Duodenal mucosa (tissue), 2 donors: ENCODE results near the gene PAFAH1B2.
"Not testable (repeated sequence)": the region's sequence is repeated elsewhere in the genome, so short reads cannot be mapped to it uniquely, and the experiment has no call there.

ENCODE experiments used
- H3K27ac ChIP-seq: one replicate; pipeline ENCODE4 v1.7.0; 2013; ENCODE audit warnings: low read depth, low read length
- H3K27me3 ChIP-seq, 2 donors: one replicate each; pipeline ENCODE4 v1.7.0; 2013; ENCODE audit warnings: low read length in 2 of 2, control low read depth in 1 of 2; ENCODE audit not compliant: insufficient read depth in 2 of 2, control insufficient read depth in 1 of 2
- H3K36me3 ChIP-seq, 2 donors: one replicate each; pipeline ENCODE4 v1.7.0; 2013; ENCODE audit warnings: low read length in 2 of 2, control low read depth in 1 of 2; ENCODE audit not compliant: insufficient read depth in 2 of 2, control insufficient read depth in 1 of 2
- H3K4me1 ChIP-seq, 2 donors: one replicate each; pipeline ENCODE4 v1.7.0; 2013; ENCODE audit warnings: low read length in 2 of 2, control low read depth in 1 of 2; ENCODE audit not compliant: insufficient read depth in 2 of 2, control insufficient read depth in 1 of 2
- H3K4me3 ChIP-seq, 2 donors: one replicate each; pipeline ENCODE4 v1.7.0; 2013; ENCODE audit warnings: low read length in 2 of 2, low read depth in 1 of 2
- H3K9ac ChIP-seq, 2 donors: one replicate each; pipeline ENCODE4 v1.7.0; 2013; ENCODE audit warnings: low read length in 2 of 2, low read depth in 1 of 2
- H3K9me3 ChIP-seq, 2 donors: one replicate each; pipeline ENCODE4 v1.7.0; 2013; ENCODE audit warnings: low read length in 2 of 2, control low read depth in 1 of 2; ENCODE audit not compliant: control insufficient read depth in 1 of 2

Gene PAFAH1B2

GRCh38 chr11:117100556-117100955, 43.5 kb upstream of the PAFAH1B2 start:
- H3K9me3 ChIP-seq, result no peaks in the 10 kb centered on the region
- no peak overlapping the region for H3K4me3 ChIP-seq
- H3K36me3 ChIP-seq, result no peaks in the 10 kb centered on the region
- no peak overlapping the region for H3K9ac ChIP-seq
- H3K27me3 ChIP-seq, result no peaks in the 10 kb centered on the region
- peaks cover 21 to 30% of the 10 kb centered on the region in 2 donors for H3K4me1 ChIP-seq
- H3K27ac ChIP-seq, result no peak overlapping the region

DNA sequence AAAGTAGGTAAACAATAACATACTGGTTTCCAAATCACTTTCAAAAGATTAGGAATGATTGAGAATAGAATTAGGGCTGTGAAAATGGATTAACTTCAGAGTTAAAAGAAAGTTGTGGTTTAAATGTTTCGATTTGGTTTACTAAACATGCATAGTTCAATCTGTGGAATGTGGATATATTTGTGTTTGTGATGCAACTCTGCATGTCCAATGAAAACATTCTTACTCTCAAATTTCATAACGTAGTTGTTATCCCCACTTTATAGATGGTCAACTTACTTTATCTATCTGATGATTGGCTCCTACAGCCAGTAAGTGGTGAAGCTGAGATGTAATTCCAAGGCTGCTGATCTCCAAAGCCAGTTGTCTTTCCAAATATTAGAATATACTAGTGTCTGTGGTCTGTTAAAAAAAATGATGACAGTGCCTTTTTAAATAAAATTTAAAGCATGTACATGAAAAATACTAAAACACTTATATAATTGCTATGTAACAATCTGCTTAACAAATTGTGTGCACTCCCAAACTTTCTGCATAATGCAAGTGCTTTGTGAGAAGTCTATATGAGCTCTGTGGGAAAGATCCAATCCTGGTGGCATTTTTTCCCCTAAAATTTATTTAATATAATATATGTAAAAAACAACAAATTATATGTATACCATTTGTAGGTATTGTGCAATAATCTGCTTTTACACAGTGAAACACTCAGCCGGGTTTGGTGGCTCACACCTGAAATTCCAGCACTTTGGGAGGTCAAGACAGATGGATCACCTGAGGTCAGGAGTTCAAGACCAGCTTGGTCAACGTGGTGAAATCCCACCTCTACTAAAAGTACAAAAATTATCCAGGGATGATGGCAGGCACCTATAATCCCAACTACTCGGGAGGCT, 36.1 kb upstream of the PAFAH1B2 start:
- H3K9ac ChIP-seq, result no peak overlapping the region
- H3K27ac ChIP-seq, result no peak overlapping the region
- no peaks in the 10 kb centered on the region for H3K4me1 ChIP-seq
- H3K27me3 ChIP-seq, result no peaks in the 10 kb centered on the region
- no peaks in the 10 kb centered on the region for H3K9me3 ChIP-seq
- H3K4me3 ChIP-seq, result no peak overlapping the region
- no peaks in the 10 kb centered on the region for H3K36me3 ChIP-seq

- no peak overlapping the region for H3K27ac ChIP-seq
- H3K9me3 ChIP-seq, result no peaks in the 10 kb centered on the region
- H3K9ac ChIP-seq, result no peak overlapping the region
- H3K27me3 ChIP-seq, result no peaks in the 10 kb centered on the region
- no peaks in the 10 kb centered on the region for H3K4me1 ChIP-seq
- H3K36me3 ChIP-seq, result no peaks in the 10 kb centered on the region
- no peak overlapping the region for H3K4me3 ChIP-seq
These were observed 33.7 kb upstream of the PAFAH1B2 start for GRCh38 chr11:117110294-117110950.

GRCh38 chr11:117112497-117112896, 31.6 kb upstream of the PAFAH1B2 start:
- H3K4me3 ChIP-seq, H3K27ac ChIP-seq, H3K36me3 ChIP-seq, H3K4me1 ChIP-seq, H3K9ac ChIP-seq, H3K27me3 ChIP-seq, H3K9me3 ChIP-seq: not testable (repeated sequence)

GRCh38 chr11:117112939-117113338, 31.1 kb upstream of the PAFAH1B2 start:
- not testable (repeated sequence) for H3K36me3 ChIP-seq, H3K27me3 ChIP-seq, H3K9ac ChIP-seq, H3K4me1 ChIP-seq, H3K9me3 ChIP-seq, H3K4me3 ChIP-seq, H3K27ac ChIP-seq

GRCh38 chr11:117117681-117118080, 26.4 kb upstream of the PAFAH1B2 start:
- H3K4me1 ChIP-seq, result no peaks in the 10 kb centered on the region
- H3K36me3 ChIP-seq, result no peaks in the 10 kb centered on the region
- no peak overlapping the region for H3K27ac ChIP-seq
- no peak overlapping the region for H3K4me3 ChIP-seq
- H3K9me3 ChIP-seq, result no peaks in the 10 kb centered on the region
- no peaks in the 10 kb centered on the region for H3K27me3 ChIP-seq
- H3K9ac ChIP-seq, result no peak overlapping the region

DNA sequence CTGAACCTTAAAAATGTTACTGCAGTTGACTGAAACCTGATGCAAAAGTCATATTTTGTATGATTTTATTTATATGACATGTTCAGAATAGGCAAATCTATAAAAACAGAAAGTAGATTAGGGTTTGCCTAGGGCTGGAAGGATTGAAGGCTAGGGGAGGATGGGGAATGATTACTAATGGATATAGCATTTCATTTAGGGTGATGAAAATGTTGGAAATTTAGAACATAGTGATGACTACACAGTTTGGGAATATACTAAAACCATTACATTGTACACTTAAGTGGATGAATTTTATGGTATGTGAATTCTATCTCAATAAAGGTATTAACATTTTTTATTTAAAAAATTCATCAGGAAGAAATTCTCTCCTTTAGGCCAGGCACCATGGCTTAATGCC, 22.9 kb upstream of the PAFAH1B2 start:
- Histone ChIP-seq H3K27me3 (no peaks in the 10 kb centered on the region), H3K9me3 (no peaks in the 10 kb centered on the region), H3K27ac (no peak overlapping the region), H3K36me3 (no peaks in the 10 kb centered on the region), H3K4me1 (no peaks in the 10 kb centered on the region), H3K9ac (no peak overlapping the region), H3K4me3 (no peak overlapping the region)

GRCh38 chr11:117122556-117122955, 21.5 kb upstream of the PAFAH1B2 start:
- Histone ChIP-seq H3K4me3 (no peak overlapping the region), H3K27me3 (no peaks in the 10 kb centered on the region), H3K9me3 (no peaks in the 10 kb centered on the region), H3K9ac (no peak overlapping the region), H3K36me3 (no peaks in the 10 kb centered on the region), H3K27ac (no peak overlapping the region), H3K4me1 (no peaks in the 10 kb centered on the region)

- H3K9ac ChIP-seq, result no peak overlapping the region
- H3K27ac ChIP-seq, result no peak overlapping the region
- no peaks in the 10 kb centered on the region for H3K36me3 ChIP-seq
- no peaks in the 10 kb centered on the region for H3K4me1 ChIP-seq
- no peaks in the 10 kb centered on the region for H3K9me3 ChIP-seq
- H3K4me3 ChIP-seq, result no peak overlapping the region
- no peaks in the 10 kb centered on the region for H3K27me3 ChIP-seq
These were observed 17.7 kb upstream of the PAFAH1B2 start for GRCh38 chr11:117126223-117126965.
